NCI-H524 treated with DMSO at 0.1 percent for 48 hours (cell line): ENCODE results near the gene PEX16.

Source experiments
- DNase-seq: peaks from one replicate; lab custom pipeline; 2025; lab: John Stamatoyannopoulos, UW

Gene PEX16

GRCh38 chr11:45876401-45876800, 41.3 kb downstream of the PEX16 start:
- DNase-seq: no peak

- peak; percentile 17 for DNase-seq
Measured at GRCh38 chr11:45872651-45873356, 44.9 kb downstream of the PEX16 start.

GRCh38 chr11:45871638-45872037, 46.0 kb downstream of the PEX16 start:
- DNase-seq: no peak

GRCh38 chr11:45870706-45871105, 47.0 kb downstream of the PEX16 start:
- no peak for DNase-seq

- no peak for DNase-seq
Measured at GRCh38 chr11:45869551-45869950, 48.1 kb downstream of the PEX16 start.

GRCh38 chr11:45864041-45864440, 53.6 kb downstream of the PEX16 start:
- DNase-seq: no peak

GRCh38 chr11:45860764-45861510, 56.7 kb downstream of the PEX16 start:
- DNase-seq: no peak

- no peak for DNase-seq
Measured at GRCh38 chr11:45860348-45860747, 57.3 kb downstream of the PEX16 start.
